GM18499 (cell line): ENCODE results near the gene USP48.
"Not testable (repeated sequence)": the region's sequence is repeated elsewhere in the genome, so short reads cannot be mapped to it uniquely, and the experiment has no call there.

ENCODE experiments used
- ATAC-seq: cut with Tn5 transposase; IDR thresholded peaks from one replicate; pipeline ENCODE4 v1.9.1; 2021; ENCODE audit warnings: moderate number of reproducible peaks; ENCODE audit not compliant: insufficient read depth, unreplicated experiment

USP48 gene

DNA sequence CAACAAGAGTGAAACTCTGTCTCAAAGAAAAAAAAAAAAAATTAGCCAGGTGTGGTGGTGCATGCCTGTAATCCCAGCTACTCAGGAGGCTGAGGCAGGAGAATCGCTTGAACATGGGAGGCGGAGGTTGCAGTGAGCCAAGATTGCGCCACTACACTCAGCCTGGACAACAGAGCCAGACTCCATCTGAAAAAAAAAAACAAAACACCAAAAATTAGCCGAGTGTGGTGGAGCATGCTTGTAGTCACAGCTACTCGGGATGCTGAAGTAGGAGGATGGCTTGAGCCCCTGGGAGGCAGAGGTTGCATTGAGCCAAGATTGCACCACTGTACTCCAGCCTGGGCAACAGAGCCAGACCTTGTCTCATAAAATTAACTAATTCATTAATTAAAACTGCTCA lies 6.0 kb downstream of the USP48 start:
- ATAC-seq, result not testable (repeated sequence)

DNA sequence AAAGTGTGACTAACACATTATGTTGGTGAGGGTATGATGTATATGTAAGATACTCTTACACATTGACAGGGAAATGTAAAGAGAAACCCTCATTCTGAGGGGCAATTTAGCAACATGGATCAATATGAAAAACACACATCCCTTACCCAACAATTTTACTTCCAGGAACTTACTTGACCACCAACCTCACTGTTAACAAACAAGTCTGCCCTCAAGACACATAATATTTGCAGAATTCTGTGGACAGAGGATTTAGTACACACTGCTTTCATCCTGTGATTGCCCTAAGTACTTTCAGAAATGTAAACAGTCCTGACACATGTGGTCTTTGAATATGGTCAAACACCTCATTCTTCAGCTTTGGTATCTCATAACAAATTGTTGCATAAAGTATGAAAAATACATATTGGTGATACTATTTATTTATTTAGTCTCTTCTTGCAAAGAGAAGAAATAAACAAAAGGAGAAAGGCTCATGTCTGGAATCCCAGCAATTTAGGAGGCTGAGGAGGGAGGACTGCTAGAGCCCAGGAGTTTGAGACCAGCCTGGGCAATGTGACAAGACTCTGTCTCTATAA lies 6.9 kb downstream of the USP48 start:
- no peak for ATAC-seq

DNA sequence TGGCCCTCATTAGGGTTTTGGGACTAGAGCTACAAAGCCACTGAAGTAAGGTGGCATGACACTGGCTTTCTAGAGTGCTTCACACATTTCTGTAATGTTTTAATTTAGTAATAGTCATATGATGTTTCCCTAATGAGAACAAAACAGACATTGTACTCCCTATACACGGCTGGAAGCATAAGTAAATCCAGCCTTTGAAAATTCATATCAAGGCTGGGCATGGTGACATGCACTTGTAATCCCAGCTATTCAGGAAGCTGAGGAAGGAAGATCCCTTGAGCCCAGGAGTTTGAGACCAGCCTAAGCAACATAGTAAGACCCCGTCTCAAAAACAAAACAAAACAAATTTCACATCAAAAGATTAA lies 7.4 kb downstream of the USP48 start:
- no peak for ATAC-seq

DNA sequence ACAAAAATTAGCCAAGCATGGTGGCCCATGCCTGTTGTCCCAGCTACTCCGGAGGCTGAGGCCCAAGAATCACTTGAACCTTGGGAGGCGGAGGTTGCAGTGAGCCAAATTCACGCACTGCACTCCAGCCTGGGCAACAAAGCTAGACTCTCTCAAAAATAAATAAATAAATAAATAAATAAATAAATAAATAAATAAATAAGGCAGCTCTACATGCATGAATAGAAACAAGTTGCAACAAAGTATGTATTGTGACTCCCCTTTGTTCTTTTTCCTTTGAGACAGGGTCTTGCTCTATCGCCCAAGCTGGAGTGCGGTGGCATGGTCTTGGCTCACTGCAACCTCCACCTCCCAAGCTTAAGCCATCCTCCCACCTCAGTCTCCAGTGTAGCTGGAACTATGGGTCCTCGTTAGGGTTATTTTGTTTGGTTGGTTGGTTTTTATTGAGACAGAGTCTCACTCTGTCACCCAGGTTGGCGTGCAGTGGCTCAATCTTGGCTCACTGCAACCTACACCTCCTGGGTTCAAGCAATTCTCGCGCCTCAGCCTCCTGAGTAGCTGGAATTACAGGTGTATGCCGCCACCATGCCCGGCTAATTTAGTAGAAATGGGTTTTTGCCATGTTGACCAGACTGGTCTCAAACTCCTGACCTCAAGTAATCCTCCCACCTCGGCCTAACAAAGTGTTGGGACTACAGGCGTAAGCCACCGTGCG lies 8.0 kb downstream of the USP48 start:
- ATAC-seq, result no peak

DNA sequence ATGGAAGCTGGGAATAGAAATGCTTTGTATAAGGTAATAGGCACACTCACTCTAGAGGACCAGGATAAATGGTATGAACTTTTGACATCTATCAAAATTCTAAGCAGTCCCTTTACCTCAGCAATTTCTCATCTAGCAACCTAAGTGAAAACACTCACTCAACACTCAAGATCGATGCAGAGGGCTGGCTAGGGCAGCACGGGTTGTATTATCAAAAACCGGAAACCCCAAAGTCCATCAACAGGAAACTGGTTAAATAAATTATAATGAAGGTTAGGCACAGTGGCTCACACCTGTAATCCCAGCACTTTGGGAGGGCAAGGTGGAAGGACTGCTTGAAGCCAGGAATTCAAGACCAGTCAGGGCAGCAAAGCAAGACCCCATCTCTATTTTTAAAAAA lies 9.4 kb downstream of the USP48 start:
- ATAC-seq, result no peak

DNA sequence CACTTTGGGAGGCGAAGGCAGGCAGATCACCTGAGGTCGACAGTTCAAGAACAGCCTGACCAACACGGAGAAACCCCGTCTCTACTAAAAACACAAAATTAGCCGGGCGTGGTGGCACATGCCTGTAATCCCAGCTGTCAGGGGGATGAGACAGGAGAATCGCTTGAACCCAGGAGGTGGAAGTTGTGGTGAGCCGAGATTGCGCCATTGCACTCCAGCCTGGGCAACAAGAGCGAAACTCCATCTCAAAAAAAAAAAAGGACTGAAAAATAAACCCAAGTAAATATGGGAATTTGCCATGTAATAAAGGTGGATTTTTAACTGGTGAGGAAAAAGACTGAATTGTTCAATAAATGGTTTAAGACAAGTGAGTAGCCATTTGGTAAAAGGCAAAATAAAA lies 11.3 kb downstream of the USP48 start:
- not testable (repeated sequence) for ATAC-seq

DNA sequence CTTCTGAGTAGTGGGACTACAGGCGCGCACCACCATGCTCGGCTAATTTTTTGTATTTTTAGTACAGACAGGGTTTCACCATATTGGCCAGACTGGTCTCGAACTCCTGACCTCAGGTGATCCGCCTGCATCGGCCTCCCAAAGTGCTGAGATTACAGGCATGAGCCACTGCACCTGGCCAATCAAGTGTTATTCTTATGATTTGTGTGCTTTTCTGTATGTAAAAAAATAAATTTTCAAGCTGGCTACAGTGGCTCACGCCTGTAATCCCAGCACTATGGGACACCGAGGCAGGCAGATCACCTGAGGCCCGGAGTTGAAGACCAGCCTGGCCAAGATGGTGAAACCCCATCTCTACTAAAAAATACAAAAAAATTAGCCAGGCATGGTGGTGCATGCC lies 12.3 kb downstream of the USP48 start:
- ATAC-seq, result not testable (repeated sequence)

DNA sequence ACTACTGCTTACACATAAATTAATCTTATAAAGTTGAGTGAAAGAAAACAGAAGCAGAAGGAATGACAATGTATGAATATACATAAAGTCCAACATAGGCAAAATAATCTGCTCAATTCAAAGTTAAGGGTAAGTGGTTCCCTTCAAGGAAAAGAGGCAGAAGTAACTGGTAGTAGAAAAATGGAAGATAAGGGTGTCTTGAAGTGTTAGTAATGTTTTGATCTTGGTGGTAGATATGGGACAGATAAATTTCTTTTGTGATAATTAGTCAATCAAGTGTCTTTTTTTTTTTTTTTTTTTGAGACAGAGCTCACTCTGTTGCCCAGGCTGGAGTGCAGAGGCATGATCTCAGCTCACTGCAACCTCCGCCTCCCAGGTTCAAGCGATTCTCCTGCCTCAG lies 12.7 kb downstream of the USP48 start:
- ATAC-seq, result no peak

DNA sequence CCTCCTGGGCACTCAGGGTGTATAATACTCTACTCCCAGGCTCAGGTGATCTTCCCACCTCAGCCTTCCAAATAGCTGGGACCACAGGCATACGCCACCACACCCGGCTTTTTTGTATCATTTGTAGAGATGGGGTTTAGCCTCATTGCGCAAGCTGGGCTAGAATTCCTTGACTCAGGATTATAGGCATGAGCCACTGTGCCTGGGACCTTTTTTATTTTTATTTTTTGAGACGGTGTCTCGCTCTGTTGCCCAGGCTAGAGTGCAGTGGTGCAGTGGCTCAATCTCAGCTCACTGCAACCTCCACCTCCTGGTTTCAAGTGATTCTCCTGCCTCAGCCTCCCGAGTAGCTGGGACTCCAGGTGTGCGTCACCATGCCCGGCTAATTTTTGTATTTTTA lies 15.8 kb downstream of the USP48 start:
- not testable (repeated sequence) for ATAC-seq

DNA sequence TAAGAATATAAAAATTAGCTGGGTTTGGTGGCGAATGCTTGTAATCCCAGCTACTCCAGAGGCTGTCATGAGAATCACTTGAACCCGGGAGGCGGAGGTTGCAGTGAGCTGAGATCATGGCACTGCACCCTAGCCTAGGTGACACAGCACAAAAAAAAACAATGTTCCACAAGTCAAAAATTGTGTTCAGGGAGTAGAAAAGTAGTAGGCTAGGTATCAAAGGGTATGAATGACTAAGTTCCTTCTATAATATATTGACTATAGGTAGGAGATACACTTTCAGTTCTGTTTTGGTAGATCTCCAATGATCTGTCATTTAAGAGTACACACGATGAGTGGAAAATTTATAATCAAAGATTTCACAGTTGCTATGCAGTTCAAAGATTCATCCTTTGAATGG lies 16.7 kb downstream of the USP48 start:
- ATAC-seq, result no peak

DNA sequence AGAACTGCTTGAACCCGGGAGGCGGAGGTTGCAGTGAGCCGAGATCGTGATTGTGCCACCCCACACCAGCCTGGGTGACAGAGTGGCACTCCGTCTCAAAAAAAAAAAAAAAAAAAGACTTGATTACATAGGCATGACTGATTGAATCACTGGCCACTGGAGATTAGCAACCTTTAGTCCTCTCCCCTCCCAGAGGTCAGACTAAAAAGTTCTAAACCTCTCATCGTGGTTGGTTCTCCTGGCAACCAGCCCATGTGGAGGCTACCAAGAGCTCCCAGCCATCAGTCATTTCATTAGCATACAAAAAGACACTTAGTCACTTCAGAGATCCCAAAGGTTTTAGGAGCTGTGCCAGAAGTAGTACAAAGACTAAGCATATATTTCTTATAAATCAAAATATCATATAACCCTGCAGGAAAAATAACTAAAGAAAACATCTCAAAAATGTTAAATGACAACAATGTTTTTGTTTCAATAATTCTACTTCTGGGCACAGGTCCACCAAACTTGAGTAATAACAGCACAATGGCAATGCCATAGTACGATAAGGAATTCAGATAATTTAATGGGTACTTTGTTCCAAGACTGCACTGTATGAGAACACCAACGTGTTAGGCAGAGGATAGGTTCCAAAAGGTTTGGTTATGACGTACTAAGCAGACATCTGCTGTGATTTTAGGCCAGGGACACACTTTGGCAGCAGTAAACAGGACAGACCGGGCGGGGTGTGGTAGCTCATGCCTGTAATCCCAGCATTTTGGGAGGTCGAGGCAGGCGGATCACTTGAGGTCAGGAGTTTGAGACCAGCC lies 18.1 kb downstream of the USP48 start:
- no peak for ATAC-seq

DNA sequence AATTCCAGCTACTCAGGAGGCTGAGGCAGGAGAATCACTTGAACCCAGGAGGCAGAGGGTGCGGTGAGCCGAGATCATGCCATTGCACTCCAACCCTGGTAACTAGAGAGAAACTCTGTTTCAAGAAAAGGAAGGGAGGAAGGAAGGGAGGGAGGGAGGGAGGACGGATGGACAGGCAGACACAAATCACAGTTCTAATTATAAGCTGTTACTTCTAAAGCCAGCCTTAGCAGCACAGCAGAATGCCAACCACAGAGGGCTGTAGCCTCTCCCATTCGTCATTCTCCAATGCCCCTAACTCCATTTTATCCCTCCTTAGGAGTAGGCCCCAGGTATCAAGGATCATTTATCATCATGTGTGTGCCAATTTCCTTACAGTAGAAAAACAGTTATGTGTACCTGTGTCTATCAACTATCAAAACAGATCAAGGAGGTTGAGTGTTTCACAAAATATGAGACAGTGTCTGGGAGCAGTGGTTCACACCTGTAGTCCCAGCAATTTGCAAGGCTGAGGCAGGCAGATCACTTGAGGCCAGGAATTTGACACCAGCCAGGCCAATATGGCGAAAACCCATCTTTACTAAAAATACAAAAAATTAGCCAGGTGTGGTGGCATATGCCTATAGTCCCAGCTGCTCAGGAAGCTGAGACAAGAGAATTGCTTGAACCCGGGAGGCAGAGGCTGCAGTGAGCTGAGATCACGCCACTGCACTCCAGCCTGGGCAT lies 19.1 kb downstream of the USP48 start:
- ATAC-seq, result no peak

DNA sequence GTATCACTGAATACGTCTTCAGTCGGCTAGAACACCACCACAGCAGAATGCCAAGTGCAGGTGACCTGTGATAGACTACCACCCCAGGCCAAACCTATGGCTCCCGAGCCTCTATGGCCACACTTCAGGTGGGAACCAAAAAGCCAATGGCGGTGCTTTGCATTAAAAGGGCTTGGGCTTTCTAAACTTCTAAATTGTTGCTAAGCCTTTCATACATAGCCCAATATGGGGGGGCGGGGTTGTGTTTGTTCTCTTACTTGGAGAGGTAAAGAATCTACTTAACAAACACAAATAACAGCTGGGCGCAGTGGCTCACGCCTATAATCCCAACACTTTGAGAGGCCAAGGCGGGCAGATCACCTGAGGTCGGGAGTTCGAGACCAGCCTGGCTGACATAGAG lies 19.7 kb downstream of the USP48 start:
- no peak for ATAC-seq

DNA sequence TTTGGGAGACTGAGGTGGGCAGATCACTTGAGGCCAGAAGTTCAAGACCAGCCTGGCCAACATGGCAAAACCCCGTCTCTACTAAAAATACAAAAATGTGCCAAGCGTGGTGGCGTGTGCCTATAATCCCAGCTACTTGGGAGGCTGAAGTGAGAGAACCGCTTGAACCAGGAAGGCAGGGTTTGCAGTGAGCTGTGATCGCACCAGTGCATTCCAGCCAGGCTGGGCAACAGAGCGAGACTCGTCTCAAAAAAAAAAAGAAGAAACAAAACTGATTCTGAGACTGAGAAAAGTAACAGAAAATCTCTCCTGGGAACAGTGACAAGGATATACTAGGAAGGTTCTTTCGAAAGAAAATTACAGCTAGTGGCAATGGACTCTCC lies 20.9 kb downstream of the USP48 start:
- ATAC-seq, result no peak

DNA sequence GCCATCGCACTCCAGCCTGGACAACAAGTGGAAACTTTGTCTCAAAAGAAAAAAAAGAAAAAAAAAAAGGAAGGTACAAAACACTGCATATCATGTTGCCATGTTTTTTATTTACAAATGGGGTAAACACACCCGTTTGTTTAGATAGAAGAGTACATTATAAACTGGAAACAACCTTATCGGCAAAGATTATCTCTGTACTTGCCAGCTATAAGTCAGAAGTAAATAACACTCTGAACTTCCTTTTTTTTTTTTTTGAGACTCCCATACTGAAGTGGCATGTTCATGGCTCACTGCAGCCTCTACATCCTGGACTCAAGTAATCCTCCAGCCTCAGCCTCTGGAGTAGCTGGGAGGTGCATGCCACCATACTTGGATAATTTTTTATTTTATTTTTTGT lies 21.9 kb downstream of the USP48 start:
- ATAC-seq, result no peak

DNA sequence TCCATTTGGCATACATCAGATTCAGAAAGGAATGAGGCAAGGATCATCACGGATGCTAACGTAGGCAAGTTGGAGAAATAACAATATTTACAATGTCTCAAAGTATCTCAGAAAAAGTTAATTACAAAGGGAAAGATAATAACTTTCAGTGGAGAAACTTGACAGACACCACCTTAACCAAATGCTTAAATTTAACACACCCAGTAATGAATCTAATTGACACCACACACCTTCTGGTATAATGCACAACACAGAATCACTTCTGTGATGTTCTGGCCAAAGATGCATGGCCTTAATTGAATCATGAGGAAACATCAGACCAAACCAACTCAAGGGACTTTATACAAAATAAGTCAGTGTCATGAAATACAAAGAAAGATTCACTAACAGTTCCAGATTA lies 23.1 kb downstream of the USP48 start:
- no peak for ATAC-seq

DNA sequence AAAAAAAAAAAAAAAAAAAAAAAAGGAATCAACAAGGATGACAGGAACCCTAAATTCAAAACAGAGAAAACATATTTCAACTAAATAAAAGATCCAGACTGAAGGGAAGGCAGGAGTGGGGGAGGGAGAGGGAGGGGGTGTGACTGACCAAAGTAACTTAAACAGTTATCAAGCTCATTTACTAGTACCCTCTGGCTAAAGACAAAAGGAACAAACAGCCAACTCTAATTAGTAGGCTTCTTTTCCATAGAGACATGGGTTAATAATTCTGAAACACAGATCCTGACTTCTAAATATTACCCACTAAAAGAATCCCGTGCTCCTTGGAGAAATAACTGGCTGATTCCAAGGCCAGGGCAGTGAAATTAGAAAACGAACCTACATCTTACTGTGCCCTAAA lies 23.8 kb downstream of the USP48 start:
- ATAC-seq, result no peak

DNA sequence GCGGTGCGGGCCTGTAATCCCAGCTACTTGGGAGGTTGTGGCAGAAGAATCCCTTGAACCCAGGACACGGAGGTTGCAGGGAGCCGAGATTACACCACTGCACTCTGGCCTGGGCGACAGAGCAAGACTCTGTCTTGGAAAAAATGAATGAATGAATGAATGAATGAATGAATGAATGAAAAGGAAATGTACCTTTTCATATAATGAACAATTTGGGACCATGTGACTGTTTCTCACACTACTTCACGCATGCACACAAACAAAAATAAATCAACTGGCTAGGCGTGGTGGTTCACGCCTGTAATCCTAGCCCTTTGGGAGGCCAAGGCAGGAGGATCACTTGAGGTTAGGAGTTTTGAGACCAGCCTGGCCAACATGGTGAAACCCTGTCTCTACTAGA lies 24.3 kb downstream of the USP48 start:
- ATAC-seq, result no peak

DNA sequence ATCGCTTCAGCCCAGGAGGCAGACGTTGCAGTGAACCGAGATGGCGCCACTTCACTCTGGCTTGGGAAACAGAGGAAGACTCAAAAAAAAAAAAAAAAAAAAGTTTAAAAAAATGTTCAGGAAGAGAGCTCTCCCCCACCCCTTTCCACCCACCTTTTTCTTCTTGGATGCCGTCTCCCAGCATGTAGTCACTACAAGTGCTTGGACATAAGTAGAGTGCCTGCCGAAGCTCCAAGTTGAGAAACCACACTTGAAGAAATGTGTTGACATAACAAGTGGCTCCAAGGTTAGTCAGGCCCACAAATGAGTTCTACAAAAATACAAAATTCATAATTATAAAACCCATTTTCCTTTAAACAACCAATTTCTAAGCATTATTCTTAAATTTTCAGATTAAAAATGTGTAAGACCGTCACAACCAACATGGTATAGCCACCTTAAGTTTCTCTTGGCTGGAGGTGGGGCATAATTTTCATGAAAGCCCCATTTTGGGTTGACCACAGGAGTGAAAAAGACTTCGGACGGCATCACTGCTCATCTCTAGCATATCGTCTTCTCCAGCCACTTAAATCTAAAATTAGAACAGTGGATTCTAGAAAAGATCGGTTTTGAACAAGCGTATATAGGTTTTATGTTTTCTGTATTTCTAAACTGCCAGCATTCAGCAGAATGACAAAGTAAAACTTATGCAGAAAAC lies 26.4 kb downstream of the USP48 start:
- ATAC-seq, result no peak

DNA sequence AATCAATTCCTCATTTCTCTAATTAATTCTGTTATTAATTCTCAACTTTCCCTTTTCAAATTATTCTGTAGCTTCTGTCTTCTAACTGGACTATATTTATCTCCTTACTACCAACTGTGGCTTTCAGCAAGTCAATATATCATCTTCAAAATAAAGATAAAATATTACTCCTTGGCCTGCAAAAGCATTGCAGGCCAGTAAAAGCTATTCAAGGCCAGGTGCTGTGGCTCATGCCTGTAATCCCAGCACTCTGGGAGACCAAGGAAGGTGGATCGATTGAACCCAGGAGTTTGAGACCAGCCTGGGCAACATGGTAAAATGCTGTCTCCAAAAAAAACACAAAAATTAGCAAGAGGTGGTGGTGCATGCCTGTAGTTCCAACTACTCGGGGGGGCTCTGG lies 27.9 kb downstream of the USP48 start:
- ATAC-seq, result no peak
